K562 (cell line): Measurements from ENCODE around the gene AGAP3. TPM values are rescaled to one million over a fixed set of nuclear protein-coding genes. Genes with fewer than 3 reads are reported as not detected.

Experiments
- ATAC-seq: fragments of 200-7000 bp; cut with Tn5 transposase; 3 replicates; pipeline ENCODE4 v1.9.1; 2020; ENCODE audit warnings: moderate library complexity
- BruUV-seq: library from RNA; stranded (reverse); fragments of 400-500 nt; replicated peaks from 2 replicates; lab custom pipeline; 2021; lab: Mats Ljungman, UMichigan
- CTCF ChIA-PET: fragments of 300-600 bp; formaldehyde crosslinking; extraction: SDS; loops from one replicate; lab custom pipeline; 2021; ENCODE audit warnings: low intra/inter-chr PET ratio; lab: Yijun Ruan, JAX
- POLR2A ChIA-PET: fragments of 300-600, 350-650 bp; sonication (Branson Sonifier 250); formaldehyde crosslinking; extraction: SDS; loops from one replicate; lab custom pipeline; 2021; ENCODE audit warnings: antibody characterized with exemption, inconsistent platforms; lab: Yijun Ruan, JAX
- DNase-seq, 4 experiments: peaks; one replicate each; pipeline versions ENCODE4 v3.0.0 to v3.0.0-alpha.2; 2011 to 2018; ENCODE audit warnings: low spot score in 3 of 4, mixed read lengths in 3 of 4; ENCODE audit errors: extremely low read depth in 1 of 4
- FAIRE-seq: peaks from 2 replicates; lab custom pipeline; 2011; peaks lifted over from hg19 to GRCh38; lab: Jason Lieb, UNC
- H2AFZ ChIP-seq: 2 replicates; pipeline ENCODE4 v1.6.0; 2011; ENCODE audit warnings: low read depth, low read length, control low read depth, inconsistent platforms
- H3K27ac ChIP-seq: fragments of 200-600 bp; 3 replicates; pipeline ENCODE4 v1.8.0; 2011; ENCODE audit warnings: low read depth, mild to moderate bottlenecking, control low read depth, inconsistent platforms, low read length, moderate library complexity, mixed read lengths; ENCODE audit errors: extremely low read depth
- H3K27me3 ChIP-seq, 2 experiments: fragments of 300-600 bp in 1 of 2; 2 replicates in 1 of 2; 3 replicates in 1 of 2; pipeline versions ENCODE4 v1.6.0 to v1.8.0; 2011; ENCODE audit warnings: inconsistent platforms in 2 of 2, low read length in 2 of 2, mild to moderate bottlenecking in 1 of 2, mixed read lengths in 1 of 2, moderate library complexity in 1 of 2; ENCODE audit not compliant: control insufficient read depth in 2 of 2, insufficient read depth in 2 of 2
- H3K36me3 ChIP-seq: fragments of 300-600 bp; 3 replicates; pipeline ENCODE4 v1.8.0; 2011; ENCODE audit warnings: mild to moderate bottlenecking, low read length, inconsistent platforms; ENCODE audit not compliant: control insufficient read depth, insufficient read depth
- H3K4me1 ChIP-seq, 2 experiments: fragments of 200-600 bp in 1 of 2; replicated peaks in 1 of 2; 2 replicates in 1 of 2; 3 replicates in 1 of 2; pipeline versions ENCODE4 v1.5.1 to v1.8.0; 2011; ENCODE audit warnings: inconsistent platforms in 2 of 2, low read length in 2 of 2, mild to moderate bottlenecking in 1 of 2, mixed read lengths in 1 of 2, moderate library complexity in 1 of 2; ENCODE audit not compliant: control insufficient read depth in 2 of 2, insufficient read depth in 2 of 2
- H3K4me2 ChIP-seq: 2 replicates; pipeline ENCODE4 v1.6.1; 2011; ENCODE audit warnings: low read length, control low read depth, inconsistent platforms, mixed read lengths; ENCODE audit not compliant: insufficient read depth
- H3K4me3 ChIP-seq: fragments of 200-600 bp; sonication (generic), shearing (Covaris generic); 2 replicates; pipeline ENCODE4 v1.5.1; 2016; ENCODE audit warnings: control low read depth, inconsistent platforms
- H3K79me2 ChIP-seq: fragments of 200-600 bp; 3 replicates; pipeline ENCODE4 v1.8.0; 2011; ENCODE audit warnings: low read length, inconsistent platforms; ENCODE audit not compliant: control insufficient read depth, insufficient read depth
- H3K9ac ChIP-seq, 2 experiments: 2 replicates each; pipeline versions ENCODE4 v1.6.0 to v1.6.1; 2011; ENCODE audit warnings: low read depth in 2 of 2, low read length in 2 of 2, control low read depth in 1 of 2, inconsistent platforms in 1 of 2, mild to moderate bottlenecking in 1 of 2, mixed read lengths in 1 of 2; ENCODE audit not compliant: insufficient read depth in 1 of 2
- H3K9me1 ChIP-seq: one replicate; pipeline ENCODE4 v1.6.0; 2011; ENCODE audit warnings: inconsistent platforms, mild to moderate bottlenecking, low read length, moderate library complexity; ENCODE audit not compliant: control insufficient read depth, insufficient read depth
- H3K9me3 ChIP-seq: replicated peaks from 2 replicates; pipeline ENCODE4 v1.5.1; 2011; ENCODE audit warnings: low read depth, low read length, inconsistent platforms; ENCODE audit not compliant: control insufficient read depth, insufficient read depth
- H4K20me1 ChIP-seq: replicated peaks from 2 replicates; pipeline ENCODE4 v1.6.1; 2011; ENCODE audit warnings: low read length, inconsistent platforms, mixed read lengths; ENCODE audit not compliant: control insufficient read depth, insufficient read depth
- ASH1L ChIP-seq: fragments of 450-650 bp; IDR thresholded peaks from 2 replicates; pipeline ENCODE4 v1.6.1; 2018; ENCODE audit warnings: borderline replicate concordance, mild to moderate bottlenecking, low read depth; ENCODE audit not compliant: partially characterized antibody
- ATF2 ChIP-seq: sonication (generic); formaldehyde crosslinking; IDR thresholded peaks from 2 replicates; pipeline ENCODE4 v1.8.1; 2022; ENCODE audit warnings: missing genetic modification reagents
- BRD9 ChIP-seq: fragments of 450-650 bp; IDR thresholded peaks from 2 replicates; pipeline ENCODE4 v1.6.1; 2018; ENCODE audit warnings: low read depth; ENCODE audit not compliant: partially characterized antibody
- HDAC1 ChIP-seq, 2 experiments: fragments of 450-650 bp; IDR thresholded peaks; 2 replicates each; pipeline ENCODE4 v1.6.1; 2016 to 2017; ENCODE audit warnings: inconsistent platforms in 1 of 2, mild to moderate bottlenecking in 1 of 2, moderate library complexity in 1 of 2
- HMG20A ChIP-seq: fragments of 450-650 bp; formaldehyde crosslinking; conservative IDR thresholded peaks from 2 replicates; pipeline ENCODE4 v1.4.0; 2020; ENCODE audit warnings: mild to moderate bottlenecking, mixed read lengths
- KDM5B ChIP-seq: fragments of 200-600 bp; sonication (generic); IDR thresholded peaks from 2 replicates; pipeline ENCODE4 v1.6.1; 2012; ENCODE audit warnings: low read depth, mild to moderate bottlenecking, moderate library complexity, low read length, control low read depth, inconsistent platforms; ENCODE audit not compliant: insufficient replicate concordance
- MECOM ChIP-seq: fragments of 250-450 bp; sonication (Bioruptor Pico); IDR thresholded peaks from 2 replicates; pipeline ENCODE4 v1.8.0; 2022; ENCODE audit warnings: inconsistent platforms
- MYC ChIP-seq, 2 experiments: fragments of 250-450 bp in 1 of 2; sonication (Bioruptor Pico) in 1 of 2; IDR thresholded peaks; 2 replicates each; pipeline versions ENCODE4 v1.5.1 to v1.6.1; 2012 to 2021; ENCODE audit warnings: low read depth in 2 of 2, borderline replicate concordance in 1 of 2, improper control_type of control experiment in 1 of 2, low read length in 1 of 2, mild to moderate bottlenecking in 1 of 2, moderate library complexity in 1 of 2
- PRDM10 ChIP-seq: fragments of 450-650 bp; IDR thresholded peaks from 2 replicates; pipeline ENCODE4 v1.6.1; 2018; ENCODE audit not compliant: partially characterized antibody
- RNF2 ChIP-seq: sonication (generic); IDR thresholded peaks from 2 replicates; pipeline ENCODE4 v1.6.1; 2016
- SREBF2 ChIP-seq: sonication (generic); formaldehyde crosslinking; IDR thresholded peaks from 2 replicates; pipeline ENCODE4 v1.4.0; 2020; ENCODE audit warnings: mild to moderate bottlenecking, missing genetic modification reagents
- TEAD1 ChIP-seq, 2 experiments: fragments of 450-650 bp in 1 of 2; sonication (generic) in 1 of 2; formaldehyde crosslinking; IDR thresholded peaks; 2 replicates each; pipeline versions ENCODE4 v1.4.0 to v1.8.0; 2020 to 2022; ENCODE audit warnings: mild to moderate bottlenecking in 2 of 2, missing genetic modification reagents in 1 of 2
- ZNF282 ChIP-seq: sonication (generic); formaldehyde crosslinking; IDR thresholded peaks from 2 replicates; pipeline ENCODE4 v1.8.1; 2023; ENCODE audit warnings: missing genetic modification reagents
- ZNF445 ChIP-seq: fragments of 250-450 bp; sonication (Bioruptor Pico); IDR thresholded peaks from 2 replicates; pipeline ENCODE4 v1.4.0; 2020; ENCODE audit warnings: low read depth, mild to moderate bottlenecking, moderate library complexity
- ZNF764 ChIP-seq: fragments of 250-450 bp; sonication (Bioruptor Pico); IDR thresholded peaks from 2 replicates; pipeline ENCODE4 v1.4.0; 2020; ENCODE audit warnings: low read depth, mild to moderate bottlenecking, moderate library complexity
- WGBS: fragments of 100-300 bp; shearing (Covaris generic); methylation state at CpG from one replicate; pipeline ENCODE4 v1.1.6; 2016; ENCODE audit warnings: low coverage, mixed read lengths; ENCODE audit not compliant: insufficient coverage; ENCODE audit errors: missing lambda C conversion rate; 5-methylcytosine and 5-hydroxymethylcytosine counted together
- in situ Hi-C: fragments of 300-500 bp; cut with MboI; formaldehyde crosslinking; loops from 4 replicates; pipeline ENCODE4 v1.15.0; 2018; ENCODE audit warnings: inconsistent platforms, mixed read lengths
- intact Hi-C: fragments of 100-400 bp; cut with micrococcal nuclease; formaldehyde crosslinking; loops from 2 replicates; pipeline ENCODE4 v1.14.2; 2022
- polyA plus RNA-seq, 8 experiments: library from polyadenylated mRNA; depleted of rRNA in 4 of 8; stranded (reverse) in 5 of 8; unstranded in 3 of 8; fragments of >200 nt; fragmentation: Nextera tagmentation in 2 of 8; fragmentation: Illumina TruSeq in 1 of 8; extraction: Ambion mirVana in 2 of 8; extraction: Trizol in 1 of 8; gene quantifications; 2 replicates each; pipeline versions ENCODE4 v1.2.1 to v1.2.3, GENCODE V29; 2011 to 2014; ENCODE audit warnings: inconsistent platforms in 1 of 8, missing spikeins in 1 of 8
- total RNA-seq, 7 experiments: library from RNA; depleted of rRNA in 6 of 7; stranded (reverse); fragments of >200 nt in 6 of 7; fragmentation: Illumina TruSeq in 2 of 7; extraction: Trizol in 2 of 7; gene quantifications; 2 replicates each; pipeline versions ENCODE4 v1.2.1 to v1.2.3, GENCODE V29; 2011 to 2021; ENCODE audit warnings: low replicate concordance in 1 of 7

Gene AGAP3
- total and polyA plus RNA-seq, 9 of the 15 experiments (the other 6 are each of a cell fraction or from before 2014, with no cell fraction given), result 3.4 to 208 (median 62.2) TPM

- TF ChIP-seq ATF2 (no peak), ZNF282 (CRISPR knock-in tag) (no peak), ASH1L (no peak), HDAC1 (IDR thresholded peaks at IDR 0.05) (0 out of 4 replicates have a peak, but pooled peaks of 1 of the 2 experiments have one; percentile 12), ZNF764 (CRISPR knock-in tag) (no peak), SREBF2 (CRISPR knock-in tag) (peak; percentile 96), RNF2 (no peak)
Observed at GRCh38 chr7:151083824-151084160, 2.5 kb upstream of the AGAP3 start (continued).

- whole genome bisulfite sequencing, result 16% methylated on average over 5 of the region's 5 CpGs
- TF ChIP-seq MECOM (0 out of 2 replicates have a peak, but pooled peaks have one; percentile 64), PRDM10 (peak; percentile 25), TEAD1 (CRISPR knock-in tag; IDR thresholded peaks at IDR 0.05) (0 out of 4 replicates have a peak, but pooled peaks of 1 of the 2 experiments have one; percentile 9), BRD9 (no peak), KDM5B (peak; percentile 9), ZNF445 (CRISPR knock-in tag) (no peak), HMG20A (CRISPR knock-in tag) (no peak), MYC (IDR thresholded peaks at IDR 0.05; ENCODE audit: low read depth, low read length) (0 out of 2 replicates have a peak, but pooled peaks have one; percentile 32), MYC (CRISPR knock-in tag; IDR thresholded peaks at IDR 0.05; ENCODE audit: borderline replicate concordance, low read depth) (no peak)
Observed at GRCh38 chr7:151085329-151085690, 965 bp upstream of the AGAP3 start.

More at GRCh38 chr7:151085329-151085690, 965 bp upstream of the AGAP3 start:
- in situ Hi-C loops (no loop called here), intact Hi-C loops (loop anchor here (2.0 to 10.0 kb wide), 2 partner anchors 77 to 771 kb away; no protein-coding TSS in a partner anchor)
- no peak for ATAC-seq
- no peak overlapping the region for H3K4me3 ChIP-seq
- peaks cover 34% of the 10 kb centered on the region; the same call in 2 of the 3 replicates for H3K36me3 ChIP-seq
- peak in 1 of 4 experiments; percentile 50 for DNase-seq
- ChIA-PET POLR2A (interaction anchor here (0.8 to 2.5 kb wide), 10 partner anchors 9 to 106 kb away, joined by 3 to 10 read pairs (median 4); partner anchors contain the start of gene ABCB8), CTCF (no interaction called here)
- no peak for FAIRE-seq
- H3K4me2 ChIP-seq, result peak overlapping the region; percentile 93
- H3K27me3 ChIP-seq, result no peaks in the 10 kb centered on the region
- H3K9me1 ChIP-seq, result peaks cover 5% of the 10 kb centered on the region
- peaks cover 48 to 83% of the 10 kb centered on the region in 2 experiments for H3K4me1 ChIP-seq
- H2AFZ ChIP-seq, result peak overlapping the region; percentile 96
- no peaks in the 10 kb centered on the region for H3K9me3 ChIP-seq
- peak overlapping the region; percentile 85 for H3K27ac ChIP-seq
- H4K20me1 ChIP-seq, result peaks cover 26% of the 10 kb centered on the region
- H3K79me2 ChIP-seq, result peaks cover 68% of the 10 kb centered on the region
- BruUV-seq, result no TSS peak
- H3K9ac ChIP-seq, result peak overlapping the region; percentile 78 to 97
